C4-2B (cell line): ENCODE data around the gene MGRN1.

Experiments
- CTCF ChIP-seq: fragments of 450-650 bp; conservative IDR thresholded peaks from 2 replicates; pipeline ENCODE4 v1.5.1; 2017; ENCODE audit warnings: mild to moderate bottlenecking
- ZFX ChIP-seq: fragments of 450-650 bp; IDR thresholded peaks from 2 replicates; pipeline ENCODE4 v1.6.1; 2017

- TF ChIP-seq ZFX (no peak), CTCF (no peak)
These were observed 68.1 kb downstream of the MGRN1 start for GRCh38 chr16:4692460-4693295.
